ENCODE measurements around the gene ITGAL. TPM values are rescaled to one million over a fixed set of nuclear protein-coding genes. Genes with fewer than 3 reads are reported as not detected.
A peak's percentile ranks its signal among the peaks of the same experiment; 100 is the strongest.

The ITGAL gene
- total and polyA plus RNA-seq, 2 of the 13 experiments (the other 11 are each of a cell fraction or from before 2014, with no cell fraction given): 0.86 to 1.2 TPM

DNA sequence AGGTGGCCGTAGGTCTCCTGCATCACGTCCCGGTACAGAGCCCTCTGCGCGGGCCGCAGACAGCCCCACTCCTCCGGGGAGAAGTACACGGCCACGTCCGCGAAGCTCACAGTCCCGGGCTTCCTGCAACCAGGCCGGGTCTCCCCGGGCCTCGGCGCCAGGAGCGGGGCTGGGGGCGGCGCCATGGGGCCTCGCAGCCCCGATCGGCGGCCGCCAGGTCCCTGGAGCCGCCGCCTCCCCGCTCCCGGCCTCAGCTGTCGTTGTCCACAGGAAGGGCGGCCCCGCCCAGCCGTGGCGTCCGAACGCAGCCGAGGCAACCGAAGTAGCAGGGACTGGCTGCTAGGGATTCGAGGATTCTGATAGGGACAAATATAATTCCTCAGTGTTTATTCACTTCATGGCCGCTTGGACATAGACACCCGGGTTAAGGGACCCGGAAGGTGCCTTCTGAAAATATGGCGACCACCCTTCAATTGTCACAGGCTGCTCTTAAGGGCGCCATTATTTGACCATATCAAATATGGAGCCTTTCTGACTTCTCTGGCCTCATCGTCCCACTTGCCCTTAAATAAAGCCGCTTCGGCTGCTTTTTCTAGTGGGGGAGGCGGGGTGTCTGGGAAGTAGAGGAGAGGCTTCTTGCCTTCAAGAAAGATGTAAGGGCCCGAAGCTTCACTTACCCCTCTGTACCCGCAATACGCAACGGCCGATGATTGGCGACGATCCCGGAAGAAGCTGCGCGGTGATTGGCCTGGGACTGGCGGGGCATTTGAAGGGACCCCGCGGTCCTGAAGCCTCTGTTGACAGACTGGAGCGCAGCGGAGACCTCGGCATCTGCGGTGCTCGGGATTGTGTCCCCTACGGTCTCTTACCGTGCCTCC lies 99.1 kb downstream of the ITGAL start, which contains the start of gene ZNF688 (continued):
- TF ChIP-seq ZNF609 (CRISPR knock-in tag; IDR thresholded peaks at IDR 0.05; ENCODE audit: borderline replicate concordance): peak; percentile 18; the same call in 1 of the 2 replicates
- TF ChIP-seq ZBTB43 (CRISPR knock-in tag; conservative IDR thresholded peaks at IDR 0.05): 0 out of 2 replicates have a peak, but pooled peaks have one; percentile 21
- peak; percentile 87; the same call in 1 of the 2 replicates for TF ChIP-seq ZNF33A (CRISPR knock-in tag; IDR thresholded peaks at IDR 0.05; ENCODE audit: borderline replicate concordance)
- no peak for TF ChIP-seq NCOA1 (CRISPR knock-in tag; IDR thresholded peaks at IDR 0.05)
- peak; percentile 94 for TF ChIP-seq ZNF446 (CRISPR knock-in tag; IDR thresholded peaks at IDR 0.05)
- TF ChIP-seq TARDBP (CRISPR knock-in tag; IDR thresholded peaks at IDR 0.05): peak; percentile 85; the same call in 1 of the 2 replicates
- TF ChIP-seq, protein P1, sequence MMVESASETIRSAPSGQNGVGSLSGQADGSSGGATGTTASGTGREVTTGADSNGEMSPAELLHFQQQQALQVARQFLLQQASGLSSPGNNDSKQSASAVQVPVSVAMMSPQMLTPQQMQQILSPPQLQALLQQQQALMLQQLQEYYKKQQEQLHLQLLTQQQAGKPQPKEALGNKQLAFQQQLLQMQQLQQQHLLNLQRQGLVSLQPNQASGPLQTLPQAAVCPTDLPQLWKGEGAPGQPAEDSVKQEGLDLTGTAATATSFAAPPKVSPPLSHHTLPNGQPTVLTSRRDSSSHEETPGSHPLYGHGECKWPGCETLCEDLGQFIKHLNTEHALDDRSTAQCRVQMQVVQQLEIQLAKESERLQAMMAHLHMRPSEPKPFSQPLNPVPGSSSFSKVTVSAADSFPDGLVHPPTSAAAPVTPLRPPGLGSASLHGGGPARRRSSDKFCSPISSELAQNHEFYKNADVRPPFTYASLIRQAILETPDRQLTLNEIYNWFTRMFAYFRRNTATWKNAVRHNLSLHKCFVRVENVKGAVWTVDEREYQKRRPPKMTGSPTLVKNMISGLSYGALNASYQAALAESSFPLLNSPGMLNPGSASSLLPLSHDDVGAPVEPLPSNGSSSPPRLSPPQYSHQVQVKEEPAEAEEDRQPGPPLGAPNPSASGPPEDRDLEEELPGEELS (CRISPR knock-in tag; IDR thresholded peaks at IDR 0.05): 0 out of 2 replicates have a peak, but pooled peaks have one; percentile 20
- TF ChIP-seq POLR2A (IDR thresholded peaks at IDR 0.05; ENCODE audit: insufficient read depth in 1 of 2, low read depth in 2 of 2, low read length in 2 of 2): peak; percentile 52 to 74
- TF ChIP-seq, protein P2, sequence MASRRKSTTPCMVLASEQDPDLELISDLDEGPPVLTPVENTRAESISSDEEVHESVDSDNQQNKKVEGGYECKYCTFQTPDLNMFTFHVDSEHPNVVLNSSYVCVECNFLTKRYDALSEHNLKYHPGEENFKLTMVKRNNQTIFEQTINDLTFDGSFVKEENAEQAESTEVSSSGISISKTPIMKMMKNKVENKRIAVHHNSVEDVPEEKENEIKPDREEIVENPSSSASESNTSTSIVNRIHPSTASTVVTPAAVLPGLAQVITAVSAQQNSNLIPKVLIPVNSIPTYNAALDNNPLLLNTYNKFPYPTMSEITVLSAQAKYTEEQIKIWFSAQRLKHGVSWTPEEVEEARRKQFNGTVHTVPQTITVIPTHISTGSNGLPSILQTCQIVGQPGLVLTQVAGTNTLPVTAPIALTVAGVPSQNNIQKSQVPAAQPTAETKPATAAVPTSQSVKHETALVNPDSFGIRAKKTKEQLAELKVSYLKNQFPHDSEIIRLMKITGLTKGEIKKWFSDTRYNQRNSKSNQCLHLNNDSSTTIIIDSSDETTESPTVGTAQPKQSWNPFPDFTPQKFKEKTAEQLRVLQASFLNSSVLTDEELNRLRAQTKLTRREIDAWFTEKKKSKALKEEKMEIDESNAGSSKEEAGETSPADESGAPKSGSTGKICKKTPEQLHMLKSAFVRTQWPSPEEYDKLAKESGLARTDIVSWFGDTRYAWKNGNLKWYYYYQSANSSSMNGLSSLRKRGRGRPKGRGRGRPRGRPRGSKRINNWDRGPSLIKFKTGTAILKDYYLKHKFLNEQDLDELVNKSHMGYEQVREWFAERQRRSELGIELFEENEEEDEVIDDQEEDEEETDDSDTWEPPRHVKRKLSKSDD (CRISPR knock-in tag; IDR thresholded peaks at IDR 0.05; ENCODE audit: low read depth): no peak
- TF ChIP-seq ZFP36 (IDR thresholded peaks at IDR 0.05; ENCODE audit: borderline replicate concordance, low read depth, low read length, partially characterized antibody): no peak
- TF ChIP-seq ZNF234 (CRISPR knock-in tag; conservative IDR thresholded peaks at IDR 0.05): peak; percentile 54; the same call in 1 of the 2 replicates
- TF ChIP-seq NFRKB (IDR thresholded peaks at IDR 0.05): peak; percentile 83
- 0 out of 2 replicates have a peak, but pooled peaks have one; percentile 37 for TF ChIP-seq ZNF225 (CRISPR knock-in tag; IDR thresholded peaks at IDR 0.05)
- peak; percentile 68 for TF ChIP-seq GMEB2 (CRISPR knock-in tag; IDR thresholded peaks at IDR 0.05; ENCODE audit: low read depth)
- peak; percentile 95 for TF ChIP-seq ATF1 (CRISPR knock-in tag; IDR thresholded peaks at IDR 0.05)
